NOMO-1 treated with DMSO at 0.1 percent for 48 hours (cell line): ENCODE data around the gene PTPRN2.
"Not testable (repeated sequence)": the region's sequence is repeated elsewhere in the genome, so short reads cannot be mapped to it uniquely, and the experiment has no call there.

Source experiments
- DNase-seq: peaks from one replicate; lab custom pipeline; 2025; ENCODE audit not compliant: unreplicated experiment; lab: John Stamatoyannopoulos, UW

The PTPRN2 gene

GRCh38 chr7:157701395-157702180, 886.0 kb downstream of the PTPRN2 start:
- DNase-seq, result not testable (repeated sequence)

- DNase-seq, result no peak
Measured at GRCh38 chr7:157700231-157701005, 887.2 kb downstream of the PTPRN2 start.

DNA sequence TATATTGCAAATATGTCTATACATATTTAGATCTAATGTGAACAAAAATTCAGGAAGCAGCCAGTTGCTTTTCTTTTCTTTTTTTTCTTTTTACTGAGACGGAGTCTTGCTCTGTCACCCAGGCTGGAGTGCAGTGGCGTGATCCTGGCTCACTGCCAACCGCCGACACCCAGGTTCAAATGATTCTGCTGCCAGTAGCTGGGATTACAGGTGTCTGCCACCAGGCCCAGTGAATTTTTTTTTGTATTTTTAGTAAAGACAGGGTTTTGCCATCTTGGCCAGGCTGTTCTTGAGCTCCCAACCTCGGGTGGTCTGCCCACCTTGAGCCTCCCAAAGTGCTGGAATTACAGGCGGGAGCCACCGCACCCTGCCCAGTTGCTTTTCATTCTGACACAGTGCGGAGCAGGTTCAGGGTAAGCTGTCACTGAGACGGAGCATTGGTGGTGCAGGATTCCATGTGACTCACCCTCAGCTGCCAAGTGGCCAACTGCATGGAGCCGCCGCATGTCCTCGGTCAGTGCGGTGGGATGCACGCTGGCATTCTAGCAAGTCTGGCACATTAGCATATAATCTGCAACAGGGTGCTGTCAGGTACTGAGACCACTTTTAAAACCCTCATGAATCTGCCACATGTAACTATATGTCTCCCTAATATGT, 888.1 kb downstream of the PTPRN2 start:
- DNase-seq, result no peak

DNA sequence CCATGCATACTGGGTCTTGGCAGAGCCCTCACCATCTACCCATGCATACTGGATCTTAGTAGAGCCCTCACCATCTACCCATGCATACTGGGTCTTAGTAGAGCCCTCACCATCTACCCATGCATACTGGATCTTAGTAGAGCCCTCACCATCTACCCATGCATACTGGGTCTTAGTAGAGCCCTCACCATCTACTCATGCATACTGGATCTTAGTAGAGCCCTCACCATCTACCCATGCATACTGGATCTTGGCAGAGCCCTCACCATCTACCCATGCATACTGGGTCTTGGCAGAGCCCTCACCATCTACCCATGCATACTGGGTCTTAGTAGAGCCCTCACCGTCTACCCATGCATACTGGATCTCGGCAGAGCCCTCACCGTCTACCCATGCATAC, 890.3 kb downstream of the PTPRN2 start:
- DNase-seq, result not testable (repeated sequence)

DNA sequence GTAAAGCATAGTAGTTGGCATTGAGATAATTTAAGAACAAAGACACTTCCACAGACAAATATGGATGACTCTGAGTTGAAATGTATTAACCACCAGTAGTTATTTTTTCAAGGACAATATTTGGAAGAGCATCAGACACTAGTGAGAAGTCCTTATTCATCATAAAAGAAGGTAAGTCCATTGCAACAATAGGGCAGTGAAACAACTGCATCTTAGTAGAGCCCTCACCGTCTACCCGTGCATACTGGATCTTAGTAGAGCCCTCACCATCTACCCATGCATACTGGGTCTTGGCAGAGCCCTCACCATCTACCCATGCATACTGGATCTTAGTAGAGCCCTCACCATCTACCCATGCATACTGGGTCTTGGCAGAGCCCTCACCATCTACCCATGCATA, 892.0 kb downstream of the PTPRN2 start:
- not testable (repeated sequence) for DNase-seq

DNA sequence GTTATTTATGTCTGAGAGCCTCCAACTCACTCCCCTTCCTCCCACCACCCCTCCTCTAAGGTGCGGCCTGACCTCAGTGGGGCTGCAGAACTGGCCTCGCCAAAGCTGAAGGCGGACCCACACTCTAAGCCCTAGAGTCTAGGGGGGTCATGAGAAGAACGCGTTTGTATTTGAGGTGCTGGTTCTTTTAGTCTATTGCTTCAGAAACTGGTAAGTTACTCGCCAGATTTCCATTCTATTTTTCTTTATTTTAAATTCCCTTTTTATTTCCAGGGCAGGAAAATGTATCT, 893.3 kb downstream of the PTPRN2 start:
- DNase-seq, result no peak

DNA sequence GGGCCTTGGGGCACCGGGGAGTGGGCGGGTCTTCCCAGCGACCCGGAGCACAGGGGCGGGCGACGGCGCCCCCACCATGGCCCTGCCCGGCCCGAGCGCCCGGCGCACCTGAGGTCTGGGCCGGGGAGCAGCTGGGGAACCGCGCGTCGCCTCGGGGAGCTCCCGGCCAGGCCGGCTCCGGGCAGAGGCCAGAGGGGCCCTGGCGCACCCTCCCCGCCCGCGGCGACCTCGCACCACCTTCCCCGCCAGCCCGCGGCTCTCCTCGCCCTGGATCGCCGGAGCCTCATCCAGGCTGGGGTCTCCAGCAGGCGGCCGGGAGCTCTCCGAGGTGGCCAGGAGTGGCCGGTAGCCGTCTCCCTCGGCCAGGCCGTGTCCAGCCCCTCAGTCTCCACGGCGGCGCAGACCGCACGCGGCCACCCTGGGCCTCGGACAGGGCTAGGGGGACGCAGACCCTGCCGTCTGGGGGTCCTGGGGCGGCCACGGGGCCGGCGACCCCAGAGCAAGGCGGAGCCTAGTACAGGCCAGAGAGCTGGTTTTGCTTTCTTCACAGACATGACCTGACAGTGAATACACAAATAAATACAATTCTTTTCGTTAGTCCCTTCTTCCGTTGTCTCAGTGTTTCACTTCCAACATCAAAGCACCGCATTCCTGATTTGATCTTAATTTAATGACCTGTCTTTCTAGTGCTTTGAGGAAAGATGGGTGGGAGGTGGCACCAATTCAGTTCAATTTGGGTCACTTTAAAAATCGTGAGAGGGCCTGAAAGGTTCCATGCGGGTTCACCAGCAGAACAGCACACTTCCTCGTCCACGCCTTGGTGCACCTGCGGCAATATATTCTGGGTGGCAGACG, 893.9 kb downstream of the PTPRN2 start:
- no peak for DNase-seq

- DNase-seq, result no peak
Measured at GRCh38 chr7:157693071-157693520, 894.5 kb downstream of the PTPRN2 start.

DNA sequence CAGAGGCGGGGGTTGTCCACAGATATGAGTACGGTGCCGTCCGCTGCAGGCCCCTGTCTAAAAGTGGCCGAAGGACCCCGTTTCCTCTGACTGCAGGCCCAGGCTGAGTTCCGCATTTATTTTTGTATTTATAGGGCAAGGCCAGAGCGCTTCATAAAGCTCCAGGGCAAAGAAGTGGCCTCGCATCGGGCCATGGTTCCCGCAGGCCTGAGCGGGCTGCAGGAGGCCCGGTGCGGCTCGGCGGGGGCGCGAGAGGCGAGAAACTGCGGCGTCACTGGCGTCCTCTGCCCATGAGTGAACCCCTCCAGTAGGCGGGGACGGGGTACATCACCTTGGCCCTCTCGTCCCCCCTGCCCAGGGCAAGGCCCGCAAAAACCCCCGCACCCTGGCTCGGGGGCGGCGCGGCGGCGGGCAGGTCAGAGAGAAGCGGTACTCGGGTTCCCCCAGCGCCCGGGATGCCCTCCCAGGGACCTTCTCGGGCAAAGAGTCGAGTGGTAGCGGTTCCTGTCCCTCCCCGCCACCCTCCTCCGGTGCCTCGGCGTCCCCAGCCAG, 895.1 kb downstream of the PTPRN2 start:
- no peak for DNase-seq

DNA sequence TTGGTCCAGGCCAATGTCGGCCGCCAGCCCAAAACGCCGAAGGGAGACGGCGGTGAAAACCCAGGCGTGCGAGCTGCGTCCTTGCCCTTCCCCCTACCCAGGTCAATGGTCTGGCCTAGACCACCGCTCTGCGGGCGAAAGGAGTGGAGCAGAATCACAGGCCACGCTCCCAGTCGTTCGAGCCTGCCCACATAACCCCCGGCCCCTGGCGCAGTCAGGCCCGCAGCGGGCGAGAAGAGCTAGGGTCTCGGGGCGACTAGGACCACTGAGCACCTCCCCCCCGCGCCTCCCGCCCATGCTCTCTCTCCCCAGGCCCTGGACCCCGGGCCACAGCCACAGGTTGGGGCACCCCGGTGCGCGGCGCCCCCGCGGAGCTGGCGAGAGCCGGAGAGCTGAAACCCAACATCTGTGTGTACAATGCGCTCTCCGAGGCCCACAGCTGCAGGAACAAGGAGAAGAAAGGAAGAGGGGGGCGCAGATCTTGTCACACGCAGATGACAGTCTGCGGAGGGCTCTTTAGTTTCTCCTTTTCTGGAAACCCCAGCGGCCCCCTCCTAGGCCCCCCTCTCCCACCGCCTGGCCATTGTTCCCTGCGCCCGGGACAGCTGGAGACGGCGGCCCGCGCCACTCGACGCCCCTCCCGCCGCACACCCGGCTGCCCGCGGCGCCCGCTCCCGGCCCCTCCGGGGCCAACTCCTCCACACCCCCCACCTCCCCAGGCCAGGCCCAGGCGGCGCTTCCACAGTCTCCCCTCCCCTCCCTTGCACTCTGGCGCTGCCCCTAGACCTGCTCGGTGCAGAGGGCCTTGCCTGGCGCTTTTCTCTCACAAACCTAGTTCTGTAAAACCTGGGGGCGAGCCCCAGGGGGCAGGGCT, 895.8 kb downstream of the PTPRN2 start:
- DNase-seq, result no peak

DNA sequence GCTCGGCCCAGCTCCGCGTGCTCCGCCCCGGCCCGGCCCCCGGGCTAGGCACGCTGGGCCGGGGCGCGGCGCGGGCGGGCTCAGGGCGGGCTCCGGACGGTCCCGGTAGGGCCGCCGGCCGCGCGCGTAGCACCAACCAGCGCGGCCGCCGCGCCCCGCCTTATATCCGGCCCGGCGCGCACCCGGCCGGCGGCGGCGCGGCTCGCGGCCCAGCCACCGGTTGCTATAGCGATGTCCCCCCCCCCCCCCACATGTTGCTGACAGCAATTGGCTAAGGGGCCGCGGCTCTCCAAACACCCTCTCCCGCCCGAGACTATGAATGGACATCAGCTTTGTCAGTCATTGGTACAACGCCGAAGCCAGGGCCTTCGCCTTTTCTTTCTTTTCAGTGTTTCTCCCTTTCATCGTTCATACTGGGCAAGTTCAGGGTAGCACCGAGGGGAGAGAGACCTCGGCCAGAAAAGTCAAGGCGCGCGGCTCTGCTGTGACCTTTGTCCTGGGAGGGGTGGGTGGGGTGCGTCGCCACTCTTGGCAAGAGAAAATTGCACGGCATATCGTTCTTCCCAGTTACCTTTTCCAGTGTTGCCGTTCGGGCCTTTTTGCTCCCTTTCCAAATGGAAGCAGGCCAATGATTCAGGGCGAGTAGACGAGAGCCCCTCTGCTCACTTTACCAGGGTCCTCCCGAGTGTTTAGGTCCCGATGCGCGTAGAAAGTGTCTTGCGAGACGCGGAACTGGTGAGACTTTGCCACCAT, 896.6 kb downstream of the PTPRN2 start:
- no peak for DNase-seq

- no peak for DNase-seq
Measured at GRCh38 chr7:157690058-157690832, 897.4 kb downstream of the PTPRN2 start.

DNA sequence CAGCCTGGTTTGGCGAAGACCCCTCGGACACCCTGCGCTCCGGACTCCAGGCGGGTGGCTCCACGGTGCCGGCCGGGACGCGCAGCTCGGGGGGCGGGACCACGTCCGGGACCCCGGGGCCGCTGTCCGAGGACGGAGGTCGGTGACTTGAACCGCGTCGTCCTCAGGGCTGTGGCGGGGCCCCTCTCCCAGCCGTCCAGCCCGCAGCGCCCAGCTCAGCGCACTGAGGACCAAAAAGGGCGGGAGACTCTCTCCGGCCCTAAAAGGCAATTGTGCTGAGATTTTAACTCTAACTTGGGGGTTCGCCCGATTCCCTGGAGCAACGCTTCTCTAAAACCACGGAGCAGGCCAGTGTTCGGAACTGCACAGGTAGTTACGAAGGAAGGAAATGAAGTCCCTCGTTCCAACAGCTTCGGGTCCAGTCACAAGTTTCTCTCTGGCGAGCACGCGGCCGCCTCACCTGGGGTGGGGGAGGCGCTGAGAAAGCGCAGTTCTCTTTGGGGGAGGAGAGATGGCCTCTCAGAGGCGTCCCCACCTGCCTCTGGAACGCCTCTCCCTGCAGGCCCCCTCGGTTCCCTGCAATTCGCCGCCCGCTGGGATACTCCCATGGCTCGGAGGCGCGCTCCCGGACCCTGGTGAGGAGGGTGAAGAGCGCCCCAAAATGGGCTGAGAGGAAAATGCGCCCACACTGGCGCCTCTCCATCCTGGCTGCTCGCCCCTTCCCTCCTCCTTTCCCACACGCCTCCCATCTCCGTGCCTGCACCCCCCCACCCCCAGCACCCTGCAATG, 898.2 kb downstream of the PTPRN2 start:
- DNase-seq, result no peak

DNA sequence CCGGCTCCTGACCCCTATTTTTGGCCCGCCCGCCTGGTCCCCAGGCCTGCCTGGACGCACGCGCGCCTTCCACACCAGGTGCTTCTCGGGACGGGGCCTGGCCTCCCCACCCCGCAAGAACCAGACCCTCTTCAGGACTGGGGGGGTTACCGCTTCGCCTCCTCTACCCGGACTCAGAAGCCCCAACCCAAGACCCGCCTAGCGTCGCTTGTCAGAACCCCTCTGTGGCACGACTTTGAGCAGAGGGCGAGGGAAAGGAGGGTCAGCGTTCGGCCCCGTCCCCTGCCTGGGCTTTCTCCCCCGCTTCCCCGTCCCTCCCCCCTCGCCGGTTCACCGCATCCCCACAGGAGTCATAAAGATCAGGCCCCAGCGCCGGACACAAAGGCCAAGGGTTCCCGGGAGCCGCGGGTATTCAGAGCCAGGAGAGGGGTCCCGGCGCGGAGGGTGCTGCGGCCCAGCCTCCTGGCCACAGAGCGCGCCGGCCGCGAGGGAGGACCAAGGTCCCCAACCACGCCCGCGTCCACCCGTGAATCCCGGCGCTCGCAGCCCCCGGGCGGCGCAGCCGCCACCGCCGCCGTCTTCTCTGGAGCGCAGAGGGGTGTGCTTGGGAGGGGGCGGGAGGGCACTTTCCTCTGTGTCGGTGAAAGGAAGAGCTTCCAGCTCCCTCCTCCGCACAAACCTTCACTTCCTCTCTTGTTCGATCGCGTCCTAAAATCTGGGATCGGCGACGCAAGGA, 898.9 kb downstream of the PTPRN2 start:
- no peak for DNase-seq

- peak; percentile 23 for DNase-seq
Measured at GRCh38 chr7:157687845-157688532, 899.6 kb downstream of the PTPRN2 start.

- no peak for DNase-seq
Measured at GRCh38 chr7:157687158-157687557, 900.5 kb downstream of the PTPRN2 start.
